CD4-positive, CD25-positive, alpha-beta regulatory T cell (primary cell): ENCODE data around the gene WNK1. TPM values are rescaled to one million over a fixed set of nuclear protein-coding genes. Genes with fewer than 3 reads are reported as not detected.
"Not testable (repeated sequence)": the region's sequence is repeated elsewhere in the genome, so short reads cannot be mapped to it uniquely, and the experiment has no call there.

Experiments used
- ATAC-seq, 2 donors: fragments of 150-1000 bp; cut with Tn5 transposase; one replicate each; pipeline ENCODE4 v1.10.0; 2021; ENCODE audit warnings: low read depth in 2 of 2, moderate number of reproducible peaks in 2 of 2, moderate library complexity in 1 of 2
- DNase-seq, 3 donors: peaks; one replicate each; pipeline versions ENCODE4 v3.0.0 to v3.0.0-alpha.2; 2012 to 2022; ENCODE audit warnings: mixed read lengths in 1 of 3
- H3K27ac ChIP-seq: one replicate; pipeline ENCODE4 v1.7.0; 2013; ENCODE audit warnings: mild to moderate bottlenecking, low read length; ENCODE audit not compliant: insufficient read depth, poor library complexity, severe bottlenecking
- H3K27me3 ChIP-seq: one replicate; pipeline ENCODE4 v1.7.0; 2013; ENCODE audit warnings: low read length; ENCODE audit not compliant: control insufficient read depth, insufficient read depth
- H3K36me3 ChIP-seq: one replicate; pipeline ENCODE4 v1.7.0; 2013; ENCODE audit warnings: mild to moderate bottlenecking, low read length, moderate library complexity; ENCODE audit not compliant: control insufficient read depth, insufficient read depth
- H3K4me1 ChIP-seq: 2 replicates; pipeline ENCODE4 v1.7.0; 2013; ENCODE audit warnings: mild to moderate bottlenecking, low read length; ENCODE audit not compliant: insufficient read depth, control insufficient read depth, poor library complexity, severe bottlenecking
- H3K4me3 ChIP-seq: one replicate; pipeline ENCODE4 v1.7.0; 2013; ENCODE audit warnings: low read depth, mild to moderate bottlenecking, low read length, moderate library complexity
- H3K9me3 ChIP-seq, 2 experiments: 1 replicate in 1 of 2; 2 replicates in 1 of 2; pipeline ENCODE4 v1.7.0; 2013; ENCODE audit warnings: low read length in 2 of 2, mild to moderate bottlenecking in 1 of 2, moderate library complexity in 1 of 2; ENCODE audit not compliant: control insufficient read depth in 2 of 2
- H3K27ac Mint-ChIP-seq, 3 donors: one replicate each; pipeline ENCODE4 v1.8.0; 2020 to 2022; ENCODE audit warnings: mild to moderate bottlenecking in 3 of 3, mixed read lengths in 3 of 3, moderate library complexity in 2 of 3
- H3K27me3 Mint-ChIP-seq: one replicate; pipeline ENCODE4 v1.8.0; 2022; ENCODE audit warnings: mild to moderate bottlenecking, mixed read lengths
- H3K36me3 Mint-ChIP-seq: one replicate; pipeline ENCODE4 v1.8.0; 2020; ENCODE audit warnings: mixed read lengths
- H3K4me1 Mint-ChIP-seq, 4 donors: one replicate each; pipeline ENCODE4 v1.8.0; 2020 to 2022; ENCODE audit warnings: mixed read lengths in 4 of 4, mild to moderate bottlenecking in 1 of 4
- H3K4me3 Mint-ChIP-seq, 4 donors: one replicate each; pipeline ENCODE4 v1.8.0; 2020 to 2022; ENCODE audit warnings: mild to moderate bottlenecking in 4 of 4, mixed read lengths in 4 of 4, moderate library complexity in 3 of 4
- H3K9me3 Mint-ChIP-seq, 7 donors: one replicate each; pipeline ENCODE4 v1.8.0; 2020 to 2022; ENCODE audit warnings: mixed read lengths in 7 of 7, mild to moderate bottlenecking in 3 of 7, moderate library complexity in 2 of 7
- polyA plus RNA-seq, 4 donors: library from polyadenylated mRNA; unstranded; fragments of 300-500 nt; fragmentation: Illumina TruSeq; gene quantifications; one replicate each; pipeline ENCODE4 v1.2.3, GENCODE V29; 2021
- total RNA-seq: library from RNA; stranded (reverse); gene quantifications from one replicate; pipeline ENCODE4 v1.2.3, GENCODE V29; 2022

Gene WNK1
- total and polyA plus RNA-seq, 5 donors from 2014 or later = 22.1 to 360 (median 32.8) TPM

- Histone ChIP-seq H3K4me3 (peak overlapping the region; percentile 46), H3K27ac (peak overlapping the region; percentile 47), H3K4me1 (peaks cover 86% of the 10 kb centered on the region)
- H3K27me3 ChIP-seq, H3K36me3 Mint-ChIP-seq, DNase-seq, H3K27me3 Mint-ChIP-seq, H3K9me3 Mint-ChIP-seq, H3K36me3 ChIP-seq, ATAC-seq, H3K9me3 ChIP-seq: not testable (repeated sequence)
- H3K4me1 Mint-ChIP-seq = peaks cover 58 to 96% (median 78%) of the 10 kb centered on the region in 4 donors
- peak overlapping the region; percentile 45 to 87 (median 78) for H3K27ac Mint-ChIP-seq
- H3K4me3 Mint-ChIP-seq = peak overlapping the region; percentile 21 to 88 (median 71)
Measured at GRCh38 chr12:775973-776771, 23.8 kb downstream of the WNK1 start.

- H3K9me3 Mint-ChIP-seq, H3K27me3 ChIP-seq, ATAC-seq, H3K36me3 Mint-ChIP-seq, H3K27me3 Mint-ChIP-seq, H3K9me3 ChIP-seq, H3K36me3 ChIP-seq, DNase-seq: not testable (repeated sequence)
- Histone ChIP-seq H3K27ac (peak overlapping the region; percentile 47), H3K4me3 (peak overlapping the region; percentile 32), H3K4me1 (peaks cover 86% of the 10 kb centered on the region)
- H3K4me1 Mint-ChIP-seq = peaks cover 61 to 96% (median 78%) of the 10 kb centered on the region in 4 donors
- peak overlapping the region; percentile 38 to 87 (median 78) for H3K27ac Mint-ChIP-seq
- peak overlapping the region; percentile 53 to 88 (median 65) for H3K4me3 Mint-ChIP-seq
Measured at GRCh38 chr12:776772-777373, 24.5 kb downstream of the WNK1 start.

GRCh38 chr12:777550-778047 is 25.2 kb downstream of the WNK1 start:
- peak overlapping the region; percentile 59 for H3K4me3 ChIP-seq
- H3K36me3 ChIP-seq = no peaks in the 10 kb centered on the region
- DNase-seq (no peak), ATAC-seq (no peak)
- Mint-ChIP-seq H3K27me3 (no peaks in the 10 kb centered on the region), H3K4me1 (peaks cover 61 to 96% (median 82%) of the 10 kb centered on the region in 4 donors), H3K9me3 (no peaks in the 10 kb centered on the region), H3K4me3 (peak overlapping the region; percentile 53 to 88 (median 65)), H3K27ac (peak overlapping the region; percentile 38 to 87 (median 57)), H3K36me3 (peaks cover 7% of the 10 kb centered on the region)
- peaks cover 81% of the 10 kb centered on the region for H3K4me1 ChIP-seq
- no peaks in the 10 kb centered on the region for H3K9me3 ChIP-seq
- H3K27me3 ChIP-seq = no peaks in the 10 kb centered on the region
- peak overlapping the region; percentile 64 for H3K27ac ChIP-seq

GRCh38 chr12:778615-779014 is 26.2 kb downstream of the WNK1 start:
- H3K36me3 Mint-ChIP-seq = peaks cover 7% of the 10 kb centered on the region
- Histone ChIP-seq H3K4me1 (peaks cover 78% of the 10 kb centered on the region), H3K9me3 (no peaks in the 10 kb centered on the region), H3K36me3 (no peaks in the 10 kb centered on the region), H3K27me3 (no peaks in the 10 kb centered on the region), H3K4me3 (peak overlapping the region; percentile 86), H3K27ac (peak overlapping the region; percentile 64)
- H3K27ac Mint-ChIP-seq = peak overlapping the region; percentile 83 to 88 (median 88)
- no peak for DNase-seq
- H3K4me3 Mint-ChIP-seq = peak overlapping the region; percentile 80 to 94 (median 86)
- H3K9me3 Mint-ChIP-seq = no peaks in the 10 kb centered on the region
- no peaks in the 10 kb centered on the region for H3K27me3 Mint-ChIP-seq
- ATAC-seq = no peak
- peaks cover 54 to 86% (median 72%) of the 10 kb centered on the region in 4 donors for H3K4me1 Mint-ChIP-seq

- Histone ChIP-seq H3K36me3 (no peaks in the 10 kb centered on the region), H3K9me3 (no peaks in the 10 kb centered on the region), H3K4me3 (peak overlapping the region; percentile 86), H3K4me1 (peaks cover 74% of the 10 kb centered on the region), H3K27ac (peak overlapping the region; percentile 64), H3K27me3 (no peaks in the 10 kb centered on the region)
- no peak for ATAC-seq
- H3K4me1 Mint-ChIP-seq = peaks cover 45 to 79% (median 66%) of the 10 kb centered on the region in 4 donors
- H3K4me3 Mint-ChIP-seq = peak overlapping the region; percentile 80 to 94 (median 86)
- H3K9me3 Mint-ChIP-seq = no peaks in the 10 kb centered on the region
- peaks cover 8% of the 10 kb centered on the region for H3K36me3 Mint-ChIP-seq
- peak overlapping the region; percentile 76 to 88 (median 79) for H3K27ac Mint-ChIP-seq
- no peak for DNase-seq
- H3K27me3 Mint-ChIP-seq = no peaks in the 10 kb centered on the region
Measured at GRCh38 chr12:779745-780734, 27.7 kb downstream of the WNK1 start.

GRCh38 chr12:780750-781379 is 28.5 kb downstream of the WNK1 start:
- H3K27ac Mint-ChIP-seq = peak overlapping the region in 2 of 3 donors; percentile 76 to 88
- Histone ChIP-seq H3K36me3 (no peaks in the 10 kb centered on the region), H3K9me3 (no peaks in the 10 kb centered on the region), H3K4me3 (peak overlapping the region; percentile 86), H3K4me1 (peaks cover 71% of the 10 kb centered on the region), H3K27me3 (no peaks in the 10 kb centered on the region), H3K27ac (peak overlapping the region; percentile 45)
- peak overlapping the region; percentile 31 to 94 (median 61) for H3K4me3 Mint-ChIP-seq
- H3K9me3 Mint-ChIP-seq = no peaks in the 10 kb centered on the region
- peaks cover 41 to 78% (median 61%) of the 10 kb centered on the region in 4 donors for H3K4me1 Mint-ChIP-seq
- H3K36me3 Mint-ChIP-seq = peaks cover 8% of the 10 kb centered on the region
- H3K27me3 Mint-ChIP-seq = no peaks in the 10 kb centered on the region
- DNase-seq (no peak), ATAC-seq (no peak)

GRCh38 chr12:785706-786105 is 33.3 kb downstream of the WNK1 start:
- peaks cover 43 to 76% (median 61%) of the 10 kb centered on the region in 4 donors for H3K4me1 Mint-ChIP-seq
- Histone ChIP-seq H3K27ac (peak overlapping the region; percentile 14), H3K4me1 (peaks cover 82% of the 10 kb centered on the region), H3K4me3 (no peak overlapping the region), H3K27me3 (no peaks in the 10 kb centered on the region), H3K36me3 (no peaks in the 10 kb centered on the region), H3K9me3 (no peaks in the 10 kb centered on the region)
- ATAC-seq (no peak), DNase-seq (no peak)
- H3K4me3 Mint-ChIP-seq = no peak overlapping the region
- H3K27me3 Mint-ChIP-seq = no peaks in the 10 kb centered on the region
- H3K9me3 Mint-ChIP-seq = peaks cover 0 to 1% (median 0%) of the 10 kb centered on the region in 7 donors
- no peak overlapping the region for H3K27ac Mint-ChIP-seq
- H3K36me3 Mint-ChIP-seq = peaks cover 4% of the 10 kb centered on the region
